NCI-H524 (cell line): ENCODE measurements around the gene CCDC51.
A peak's percentile ranks its signal among the peaks of the same experiment; 100 is the strongest.

Experiments
- DNase-seq, 2 experiments: peaks; one replicate each; lab custom pipeline; 2025; lab: John Stamatoyannopoulos, UW

CCDC51 gene

DNA sequence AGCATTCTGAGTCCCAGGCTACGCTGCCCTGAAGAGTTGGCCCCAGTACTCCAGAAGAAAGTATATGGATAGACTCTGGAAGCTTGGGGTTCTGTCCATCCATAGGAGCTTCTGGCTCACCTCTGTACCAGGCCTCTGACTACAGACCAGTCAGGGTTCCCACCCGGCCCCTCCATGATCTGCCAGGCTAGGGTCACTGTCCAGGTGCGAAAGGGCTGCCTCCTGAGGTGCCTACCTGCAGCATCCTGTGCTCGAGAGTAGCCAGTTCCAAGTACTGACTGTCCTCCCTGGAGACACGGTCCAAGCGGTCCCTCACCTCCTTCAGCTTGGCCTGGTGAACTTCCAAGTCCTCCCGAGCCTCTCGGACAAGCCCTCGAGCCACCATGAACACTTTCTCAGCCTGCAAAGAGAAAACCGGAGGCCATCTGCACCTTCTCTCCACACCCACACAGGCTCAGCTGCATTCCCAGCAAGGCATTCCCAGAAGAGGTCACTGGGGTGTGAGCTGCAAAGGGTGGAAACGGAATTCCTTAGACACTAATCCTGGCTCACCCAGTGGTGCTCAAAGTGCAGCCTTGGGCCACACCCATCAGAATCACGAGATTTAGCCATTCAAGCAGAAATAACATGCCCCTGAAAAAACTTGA, 6.3 kb downstream of the CCDC51 start:
- no peak for DNase-seq

DNA sequence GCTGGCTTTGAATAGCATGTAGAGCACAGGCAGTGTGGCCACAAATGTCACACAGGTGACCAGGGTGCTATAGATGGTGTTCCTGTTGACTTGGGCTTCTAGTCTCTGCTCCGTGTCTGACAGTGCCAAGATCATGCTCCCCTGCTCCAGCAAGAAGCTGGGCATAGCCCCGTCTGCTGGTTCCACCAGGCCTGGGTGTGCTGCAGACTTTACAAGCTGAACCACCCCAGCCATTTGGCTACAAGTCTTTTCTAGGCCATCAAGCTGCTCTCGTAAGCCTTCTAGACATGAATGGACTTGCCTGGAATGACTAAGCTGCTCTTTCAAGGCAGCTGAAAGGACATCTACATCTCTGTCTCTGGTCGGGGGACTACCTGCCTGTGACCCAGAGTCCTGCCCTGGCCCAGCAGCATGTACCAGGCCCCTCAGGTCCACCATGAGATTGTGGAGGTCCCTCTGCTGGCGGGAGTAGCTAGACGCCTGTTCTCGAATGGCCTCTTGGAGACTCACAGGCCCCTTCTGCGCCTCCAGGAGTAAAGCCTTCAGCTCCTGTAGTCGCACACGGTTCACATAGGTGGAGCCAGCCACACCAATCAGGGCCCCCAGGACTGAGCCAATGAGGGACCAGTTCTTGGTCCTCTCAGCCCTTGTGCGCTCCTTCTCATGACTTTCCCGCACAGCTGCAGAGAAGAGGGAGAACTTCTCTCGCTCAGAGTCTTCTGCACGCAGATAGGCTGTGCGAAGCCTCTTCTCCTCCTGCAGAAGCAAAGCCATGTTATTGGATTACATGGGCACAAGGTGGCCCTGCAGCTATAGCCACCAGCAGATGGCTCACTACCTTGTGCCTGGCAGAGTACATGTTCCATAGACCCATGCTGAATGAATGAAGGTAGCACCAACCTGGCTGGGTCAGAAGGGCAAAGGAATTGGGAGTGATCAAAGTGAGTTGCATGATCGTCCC, 7.2 kb downstream of the CCDC51 start:
- no peak for DNase-seq

DNA sequence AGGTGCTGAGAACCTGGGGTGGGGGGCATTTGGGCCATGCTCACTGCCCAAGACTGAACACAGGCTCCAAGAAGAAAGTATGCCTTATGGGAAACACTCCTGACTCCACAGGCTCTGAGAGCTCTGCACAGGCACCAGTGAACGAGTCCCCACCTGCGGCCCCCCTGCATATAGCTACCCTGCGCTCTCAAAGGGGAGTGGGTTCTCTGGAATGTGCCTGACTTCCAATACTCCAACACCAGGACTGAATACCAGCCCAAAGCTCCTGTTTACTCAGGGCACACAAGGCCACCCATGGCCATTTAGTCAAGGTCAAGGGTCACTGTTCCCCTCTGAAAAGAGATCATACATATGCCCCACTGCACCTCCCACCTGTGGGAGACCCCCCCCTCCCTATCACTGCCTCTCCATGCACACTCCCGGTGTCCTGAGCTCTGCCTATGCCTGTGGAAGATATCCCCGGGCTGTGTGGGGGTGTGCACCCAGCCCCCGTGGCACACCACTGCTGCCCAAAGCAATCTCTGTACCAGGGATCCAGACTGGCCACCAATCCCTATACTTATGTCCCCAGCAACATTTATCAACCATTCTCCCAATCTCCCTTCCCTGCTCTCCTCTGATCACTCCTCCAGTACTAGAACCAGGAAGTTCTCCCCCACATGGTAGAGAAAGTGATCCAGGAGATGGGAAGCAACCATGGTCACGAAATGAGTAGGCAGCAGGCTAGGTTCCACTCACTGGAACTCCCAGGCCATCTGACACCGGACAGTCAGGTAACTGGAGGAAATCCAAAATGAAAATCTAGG, 8.5 kb downstream of the CCDC51 start:
- DNase-seq = no peak

DNA sequence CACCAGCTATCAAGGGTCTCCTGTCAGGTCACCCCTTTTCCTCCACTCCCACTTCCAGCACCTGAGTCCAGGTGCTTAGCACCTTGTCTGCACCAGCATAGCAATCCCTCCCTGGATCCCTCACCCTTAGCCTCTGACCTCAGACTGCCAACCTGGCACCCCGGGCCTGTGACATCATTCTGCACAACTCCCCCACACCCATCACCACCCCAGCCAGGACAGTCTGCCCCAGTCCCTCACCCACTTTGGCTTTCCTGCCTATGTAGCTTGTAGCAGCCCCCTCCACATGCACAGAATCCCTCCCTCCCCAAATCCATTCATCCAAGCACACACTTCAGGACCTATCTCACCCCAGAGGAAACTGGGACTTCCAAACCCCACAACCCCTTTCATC, 9.2 kb downstream of the CCDC51 start:
- DNase-seq = no peak

DNA sequence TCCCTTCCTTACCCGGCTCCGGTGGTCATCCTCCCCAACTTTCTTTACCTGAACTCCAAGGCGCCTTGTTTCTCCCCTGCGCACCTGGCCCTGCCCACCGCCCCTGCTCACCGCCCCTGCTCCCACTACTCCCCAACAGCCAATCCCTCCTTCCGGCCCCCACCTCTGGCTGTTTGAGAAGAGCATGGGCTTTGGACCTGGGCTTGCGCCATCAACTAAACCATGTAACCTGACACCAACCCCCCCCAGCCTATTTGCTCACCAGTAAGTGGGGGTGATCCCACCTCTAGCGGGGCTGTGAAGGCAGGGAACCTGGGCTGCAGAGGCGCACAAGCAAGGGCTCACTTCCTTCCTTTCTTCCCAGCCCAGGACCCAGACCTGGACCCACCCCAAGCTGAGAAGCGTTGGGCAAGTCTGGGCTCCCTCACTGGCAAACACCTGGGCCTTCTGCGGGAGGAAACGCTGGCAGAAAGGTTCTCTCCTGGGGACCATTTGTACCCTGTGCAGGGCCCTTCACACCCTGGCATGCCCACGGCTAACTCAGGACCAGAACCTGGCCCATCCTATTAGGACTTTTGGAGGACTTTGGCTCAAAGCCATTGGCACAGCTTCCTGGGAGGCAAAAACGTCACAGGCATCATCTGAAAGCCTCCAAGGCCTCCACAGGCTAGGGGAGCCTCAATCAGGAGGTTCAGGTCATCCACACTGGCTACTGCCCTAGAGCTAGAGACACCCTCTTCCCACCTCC, 9.8 kb downstream of the CCDC51 start, which contains the start of gene PLXNB1:
TSS of gene PLXNB1 (minus strand) at position 127 of the 748 bp plus-strand sequence. CDS start 5,475 bp downstream, outside the sequence.
- DNase-seq = peak; percentile 19 to 58

DNA sequence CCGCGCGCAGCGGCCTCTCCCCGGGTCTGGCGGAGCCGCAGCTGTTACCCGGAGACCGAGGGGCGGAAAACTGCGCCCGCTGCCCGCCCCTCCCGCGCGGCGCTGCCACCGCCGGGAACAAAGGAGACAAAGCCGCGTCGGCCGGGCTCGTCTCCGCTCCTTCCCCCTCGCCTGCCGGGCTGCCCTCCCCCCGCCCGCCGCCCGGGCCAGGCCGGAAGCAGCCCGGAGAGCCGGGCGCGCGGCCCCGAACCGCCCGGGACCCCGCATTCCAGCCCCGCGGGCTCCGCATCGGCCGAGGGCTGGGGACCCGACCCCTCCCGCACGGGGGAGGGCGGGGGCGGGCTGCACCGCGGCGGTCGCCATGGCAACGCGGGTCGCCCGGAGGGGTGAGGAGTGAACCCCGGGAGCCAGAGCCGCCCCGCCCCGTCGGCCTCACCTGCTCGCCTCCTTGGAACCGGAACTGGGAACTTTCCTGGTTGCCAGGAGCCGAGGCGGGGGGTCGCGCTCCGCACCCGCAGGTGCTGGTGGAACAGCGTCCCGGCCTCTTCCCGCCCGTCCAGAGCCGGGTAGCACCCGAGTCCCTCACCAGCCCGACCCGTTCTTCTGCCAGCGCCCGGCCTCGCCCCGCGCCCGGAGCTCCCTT, 10.5 kb downstream of the CCDC51 start:
- DNase-seq = peak; percentile 16 to 52

DNA sequence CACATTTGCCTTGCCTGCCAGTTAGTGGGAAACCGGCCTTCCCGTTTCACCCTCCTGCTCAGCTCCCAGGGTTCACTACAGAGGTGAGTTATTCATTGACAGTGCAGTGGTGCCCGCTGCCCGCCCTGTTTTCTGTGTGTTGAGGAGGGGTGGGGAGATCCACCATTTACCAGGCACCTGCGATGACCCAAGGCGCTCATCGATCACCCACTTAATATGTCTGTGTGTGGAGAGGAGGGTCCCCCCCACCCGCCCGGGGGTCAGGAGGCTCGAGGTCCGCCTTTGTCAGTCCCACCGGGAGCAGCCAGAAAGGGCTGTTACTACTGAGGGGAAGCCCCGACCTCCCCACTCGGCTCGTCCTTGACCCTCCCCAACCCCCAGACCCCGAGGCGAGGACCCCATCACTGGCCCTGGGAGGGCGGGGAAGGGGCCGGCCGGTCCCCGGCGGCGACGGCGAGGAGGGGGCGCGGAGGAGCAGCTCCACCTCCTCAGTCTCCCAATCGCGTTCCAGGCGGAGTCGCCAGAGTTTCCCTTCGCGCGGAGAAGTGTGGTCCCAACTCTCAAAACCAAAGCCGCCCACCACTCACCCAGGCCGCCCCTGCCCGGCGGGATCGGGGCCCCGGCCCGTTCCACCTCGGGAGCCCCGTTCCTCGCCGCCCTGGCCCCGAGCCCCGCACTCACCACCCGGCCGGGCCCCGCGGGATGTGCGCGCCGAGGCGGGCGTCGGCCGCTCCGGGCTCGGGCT, 11.2 kb downstream of the CCDC51 start:
- peak in 1 of 2 experiments; percentile 31 for DNase-seq

DNA sequence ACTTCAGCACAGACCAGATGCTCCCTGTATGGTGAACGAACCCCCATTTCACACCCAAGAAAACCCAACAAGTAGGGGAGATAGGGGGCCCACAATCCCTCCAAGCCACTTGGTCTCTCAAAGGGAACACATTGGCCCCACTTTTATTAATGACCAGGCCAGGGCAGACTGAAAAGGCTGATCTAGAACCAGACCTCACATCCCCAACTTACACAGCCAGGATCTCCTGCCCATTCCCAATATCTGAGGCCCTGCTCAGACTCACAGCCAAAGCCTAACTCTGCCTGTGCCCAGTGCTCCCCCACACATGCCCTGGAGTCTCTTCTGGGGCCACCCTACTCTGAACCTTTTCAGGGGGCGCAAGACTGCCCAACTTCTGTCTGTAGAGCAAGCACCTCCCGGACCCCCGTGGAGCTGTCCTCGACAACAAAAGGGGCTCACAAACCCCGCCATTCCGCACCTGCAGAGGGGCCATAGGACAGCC, 11.8 kb downstream of the CCDC51 start:
- DNase-seq = no peak

DNA sequence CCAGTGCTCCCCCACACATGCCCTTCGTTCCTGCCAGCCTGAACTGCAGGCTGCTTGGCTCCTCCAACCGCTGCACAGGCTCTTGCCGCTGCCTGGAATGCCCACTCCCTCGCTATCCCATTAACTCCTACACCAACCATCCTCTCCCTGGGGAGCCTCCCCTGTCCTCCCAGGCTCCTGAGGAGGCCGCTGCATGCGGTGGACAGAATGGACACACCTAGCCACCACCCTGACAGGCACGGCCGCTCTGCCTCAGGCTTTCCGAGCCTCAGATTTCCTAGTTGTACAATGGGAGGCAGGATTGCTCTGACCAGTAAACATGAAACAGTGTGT, 12.3 kb downstream of the CCDC51 start:
- no peak for DNase-seq

DNA sequence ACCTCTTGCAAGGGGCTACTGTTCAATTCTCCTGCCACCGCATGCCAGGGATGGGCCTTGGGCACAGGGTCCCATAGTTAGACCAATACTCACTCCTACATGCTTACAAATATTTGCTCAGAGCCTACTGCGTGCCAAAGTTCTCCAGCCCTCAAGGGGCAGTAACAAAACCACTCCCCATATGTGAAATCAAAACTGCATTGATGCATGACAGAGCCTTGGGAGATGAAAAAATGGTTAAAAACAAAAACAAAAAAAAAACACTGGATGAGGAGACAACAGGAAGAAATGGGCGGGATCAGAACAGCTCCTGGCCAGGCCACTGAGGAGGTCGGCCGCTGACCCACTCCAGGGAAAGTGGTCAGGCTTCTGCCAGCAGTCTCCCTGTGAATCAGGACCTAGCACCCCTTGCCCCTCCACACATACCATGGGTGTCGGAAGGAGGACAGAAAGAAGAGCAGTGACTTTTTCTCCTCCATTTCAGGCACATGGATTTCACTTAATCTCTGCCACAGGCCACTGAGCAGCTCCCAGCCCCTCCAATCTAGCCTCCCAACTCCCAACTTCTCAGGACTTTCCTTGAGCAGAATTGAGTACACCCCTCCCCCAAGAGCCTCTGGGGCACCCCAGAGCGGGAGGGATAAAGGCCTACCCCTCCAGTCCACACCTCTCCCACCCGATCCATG, 12.8 kb downstream of the CCDC51 start:
- no peak for DNase-seq

DNA sequence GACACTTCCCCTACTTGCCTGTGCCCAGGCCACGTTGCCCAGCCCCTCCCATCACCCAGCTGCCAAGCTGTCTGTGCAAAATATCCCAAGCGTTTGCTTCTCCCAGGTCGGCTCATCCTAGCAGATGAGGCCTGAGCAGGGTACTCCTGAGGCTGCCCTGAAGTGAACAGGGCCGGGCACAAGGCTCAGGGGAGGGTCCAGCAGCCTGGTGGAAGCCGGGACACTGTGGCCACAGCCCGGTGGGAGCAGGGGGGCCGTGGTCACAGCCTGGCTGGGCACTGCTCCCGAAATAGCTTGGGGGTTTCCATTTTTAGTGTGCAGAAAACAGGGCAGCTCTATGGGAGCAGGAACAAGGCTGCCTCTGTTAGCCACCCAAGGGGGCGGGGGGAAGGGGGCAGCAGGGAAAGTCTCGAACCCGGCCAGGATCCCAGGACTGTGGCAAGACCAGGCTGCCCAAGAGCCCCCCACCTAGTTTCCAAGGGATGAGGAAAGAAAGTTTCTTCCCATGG, 13.5 kb downstream of the CCDC51 start:
- DNase-seq = peak in 1 of 2 experiments; percentile 25

DNA sequence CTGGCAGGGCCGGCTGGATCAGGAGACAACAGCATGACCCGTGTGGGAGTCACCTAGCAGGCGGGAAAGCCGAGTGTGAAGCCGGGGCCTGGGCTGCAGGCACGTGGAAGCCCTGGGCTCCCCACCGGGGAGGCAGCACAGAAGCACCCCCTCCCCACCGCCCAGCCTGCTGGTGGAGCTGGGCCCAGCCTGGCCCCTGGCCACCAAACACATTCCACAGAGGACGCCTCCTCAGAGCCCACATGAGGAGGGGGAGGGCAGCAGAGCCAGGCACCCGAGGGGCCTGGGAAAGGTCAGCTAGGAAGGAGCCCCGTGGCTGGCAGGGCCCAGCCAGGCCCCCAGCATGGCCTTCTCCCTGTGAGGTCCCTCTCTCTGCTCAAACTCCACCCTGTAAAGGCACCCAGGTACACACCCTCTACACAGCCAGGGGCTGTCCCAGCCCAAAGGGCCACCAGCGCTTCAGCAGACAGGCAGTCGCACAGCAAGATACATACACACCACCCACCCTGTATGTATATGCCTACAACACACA, 14.6 kb downstream of the CCDC51 start:
- DNase-seq = no peak

DNA sequence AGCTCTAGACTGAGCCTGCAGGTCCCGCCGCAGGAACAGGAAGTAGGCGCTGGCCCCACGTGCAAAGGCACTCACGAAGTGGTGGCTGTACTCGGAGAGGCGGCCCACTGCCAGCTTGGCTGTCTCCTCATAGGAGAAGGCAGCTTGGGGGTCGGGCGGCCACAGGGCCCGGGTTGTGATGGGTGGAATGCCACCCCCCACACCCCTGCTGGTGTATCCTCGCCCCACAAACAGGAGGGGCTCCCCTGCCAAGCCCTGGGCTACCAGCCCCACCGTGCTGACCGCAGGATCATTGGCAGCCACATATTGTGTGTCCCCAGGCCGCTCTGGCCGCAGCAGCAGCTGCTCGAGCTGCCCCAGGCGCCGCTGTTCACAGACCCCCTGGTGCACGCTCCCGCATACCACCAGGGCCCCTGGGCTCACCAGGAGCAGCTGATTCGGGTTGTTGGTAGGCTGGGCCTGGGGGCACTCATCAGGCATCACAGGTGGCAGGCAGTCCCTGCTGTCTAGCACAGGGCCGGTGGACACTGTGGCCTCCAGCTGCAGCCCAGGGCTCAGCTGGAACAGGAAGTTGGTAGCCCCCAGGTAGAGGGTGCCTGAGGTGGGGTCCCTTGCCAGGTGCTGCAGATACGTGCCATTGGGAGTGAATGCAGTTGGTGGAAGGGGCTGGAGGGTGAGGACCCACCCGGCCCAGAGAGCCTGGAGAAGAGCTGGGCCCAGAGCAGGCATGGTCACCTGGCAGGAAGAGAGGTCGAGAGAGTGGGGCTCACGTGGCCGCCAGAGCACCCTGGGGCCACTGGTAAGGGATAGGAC, 15.8 kb downstream of the CCDC51 start:
- DNase-seq = no peak

DNA sequence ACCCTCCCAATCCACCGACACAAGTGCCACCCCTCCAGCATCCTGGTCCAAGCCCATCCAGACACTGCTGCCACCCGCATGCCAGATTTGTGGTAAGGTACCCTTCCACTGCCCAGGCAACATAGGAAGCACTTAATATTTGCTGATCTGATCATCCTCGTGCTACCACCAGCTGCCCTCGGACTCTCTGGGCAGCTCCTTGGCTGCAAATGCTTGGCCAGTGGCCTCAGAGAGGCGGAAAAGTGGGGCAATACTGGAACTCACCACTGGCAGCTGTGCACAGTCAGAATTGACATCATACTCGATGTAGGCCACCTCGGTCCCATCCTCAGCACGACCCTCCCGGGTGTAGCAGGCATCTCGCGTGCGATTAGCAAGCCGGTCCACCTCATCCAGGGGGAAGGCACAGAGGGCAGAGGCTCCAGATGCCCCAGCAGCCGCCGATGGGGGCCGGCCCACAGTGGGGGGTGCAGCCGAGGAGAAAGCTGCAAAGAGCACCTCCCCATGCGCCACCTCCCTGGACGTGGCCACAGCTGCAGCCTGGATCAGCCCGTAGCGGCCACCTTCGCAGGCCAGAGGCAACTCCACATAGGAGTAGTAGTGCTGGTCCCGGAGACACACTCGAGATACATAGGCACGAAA, 16.6 kb downstream of the CCDC51 start:
- no peak for DNase-seq

DNA sequence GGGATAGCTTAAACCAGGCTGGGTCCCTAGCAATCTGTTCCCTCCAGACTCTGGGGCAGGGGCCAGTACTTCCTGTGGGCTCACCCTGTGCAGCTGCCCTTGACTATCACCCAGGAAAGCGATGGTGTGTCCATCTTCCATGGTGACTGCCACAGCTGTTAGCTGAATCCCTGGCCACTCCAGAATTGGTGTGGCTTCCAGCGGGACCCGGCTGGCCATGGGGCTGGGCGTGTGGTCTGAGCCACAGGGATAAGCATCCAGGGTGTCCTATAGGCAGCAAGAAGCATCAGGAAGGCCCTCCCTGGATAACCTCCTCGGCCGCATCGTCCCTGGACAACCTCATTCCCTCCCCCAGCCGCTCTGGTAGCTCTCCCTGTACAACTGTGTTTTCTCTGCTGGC, 17.2 kb downstream of the CCDC51 start:
- no peak for DNase-seq

DNA sequence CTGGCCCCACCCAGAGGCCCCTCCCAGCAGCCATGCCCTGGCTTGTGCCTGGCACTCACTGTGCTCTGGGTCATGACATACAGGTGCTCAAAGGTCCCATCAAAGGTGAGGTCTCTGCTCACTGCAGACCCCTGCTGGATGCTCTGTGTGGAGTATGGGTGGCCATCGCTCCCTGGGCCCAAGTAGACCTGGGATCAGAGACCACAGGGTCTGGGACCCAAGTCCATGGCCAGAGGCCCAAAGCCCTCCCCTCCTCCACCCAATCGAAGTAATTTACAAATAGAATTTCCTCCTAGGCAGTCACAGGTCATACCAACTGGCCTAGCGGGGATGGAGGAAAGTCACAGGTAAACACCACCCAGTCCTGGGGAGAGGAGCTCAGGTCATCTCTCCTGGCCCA, 17.6 kb downstream of the CCDC51 start:
- DNase-seq = no peak

DNA sequence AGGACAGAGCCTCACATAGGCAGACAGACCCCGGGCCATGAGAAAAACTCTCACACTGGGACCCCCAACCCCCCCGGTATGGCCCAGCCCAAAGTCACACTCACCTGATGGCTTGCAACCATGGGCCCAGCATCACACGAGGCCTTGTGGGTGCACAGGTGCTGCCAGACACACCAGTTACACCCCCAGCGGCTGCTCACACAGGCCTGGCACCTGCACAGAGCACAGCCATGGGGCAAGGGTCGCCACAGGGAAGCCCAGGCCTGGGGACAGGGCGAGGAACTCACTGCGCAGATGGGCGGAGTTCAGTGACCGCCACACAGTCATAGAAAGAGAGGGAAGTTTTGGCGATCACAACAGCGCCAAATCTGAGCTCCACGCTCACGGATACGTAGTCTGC, 19.4 kb downstream of the CCDC51 start:
- DNase-seq = no peak

DNA sequence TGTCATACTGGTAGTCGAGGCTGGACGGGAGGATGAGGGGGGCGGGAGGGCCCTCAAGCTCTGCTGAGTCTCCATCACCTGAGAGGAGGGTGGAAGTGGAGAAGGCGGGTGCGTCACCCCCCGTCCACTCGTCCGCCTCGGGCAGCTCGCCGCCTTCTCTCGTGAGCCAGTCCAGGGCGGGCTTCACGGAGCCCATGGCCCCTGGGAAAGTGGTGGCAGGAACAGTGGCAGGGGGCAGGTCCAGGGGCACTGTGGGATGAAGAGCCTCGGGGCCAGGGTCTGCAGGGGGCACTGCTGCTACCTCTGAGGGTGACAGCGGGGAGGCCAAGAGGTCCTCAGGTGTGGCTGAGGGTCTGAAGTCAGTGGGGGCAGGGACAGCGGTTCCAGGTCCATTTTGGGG, 20.3 kb downstream of the CCDC51 start:
- DNase-seq = no peak
